Osteocyte (in vitro differentiated cells): ENCODE measurements around the gene RET. TPM values are rescaled to one million over a fixed set of nuclear protein-coding genes. Genes with fewer than 3 reads are reported as not detected.

Experiments
- DNase-seq: peaks from one replicate; pipeline ENCODE4 v3.0.0; 2021; ENCODE audit warnings: mixed read lengths; ENCODE audit not compliant: unreplicated experiment; ENCODE audit errors: extremely low spot score
- H3K27ac Mint-ChIP-seq: one replicate; pipeline ENCODE4 v1.8.0; 2021; ENCODE audit warnings: mild to moderate bottlenecking, mixed read lengths; ENCODE audit not compliant: unreplicated experiment
- H3K27me3 Mint-ChIP-seq: one replicate; pipeline ENCODE4 v1.8.0; 2021; ENCODE audit warnings: mixed read lengths; ENCODE audit not compliant: unreplicated experiment
- H3K36me3 Mint-ChIP-seq: one replicate; pipeline ENCODE4 v1.8.0; 2021; ENCODE audit warnings: mixed read lengths; ENCODE audit not compliant: unreplicated experiment
- H3K4me1 Mint-ChIP-seq: one replicate; pipeline ENCODE4 v1.8.0; 2021; ENCODE audit warnings: mixed read lengths; ENCODE audit not compliant: unreplicated experiment
- H3K4me3 Mint-ChIP-seq: one replicate; pipeline ENCODE4 v1.8.0; 2021; ENCODE audit warnings: mild to moderate bottlenecking, moderate library complexity, mixed read lengths; ENCODE audit not compliant: unreplicated experiment
- H3K9me3 Mint-ChIP-seq: one replicate; pipeline ENCODE4 v1.8.0; 2021; ENCODE audit warnings: mixed read lengths; ENCODE audit not compliant: unreplicated experiment
- total RNA-seq: library from RNA; stranded (reverse); gene quantifications from 2 replicates; pipeline ENCODE4 v1.2.1, GENCODE V29; 2021
- TF ChIP-seq, protein P1 (sequence below): fragments of 200-600 bp; sonication (generic); IDR thresholded peaks from 2 replicates; pipeline ENCODE4 v1.5.0; 2021; ENCODE audit warnings: antibody characterized with exemption, mild to moderate bottlenecking, moderate library complexity

The RET gene
- total RNA-seq, 1 donor from 2014 or later = 0.43 TPM

- no peaks in the 10 kb centered on the region for H3K36me3 Mint-ChIP-seq
- no peak overlapping the region for H3K27ac Mint-ChIP-seq
- no peaks in the 10 kb centered on the region for H3K4me1 Mint-ChIP-seq
- DNase-seq = no peak
- TF ChIP-seq, protein P1, sequence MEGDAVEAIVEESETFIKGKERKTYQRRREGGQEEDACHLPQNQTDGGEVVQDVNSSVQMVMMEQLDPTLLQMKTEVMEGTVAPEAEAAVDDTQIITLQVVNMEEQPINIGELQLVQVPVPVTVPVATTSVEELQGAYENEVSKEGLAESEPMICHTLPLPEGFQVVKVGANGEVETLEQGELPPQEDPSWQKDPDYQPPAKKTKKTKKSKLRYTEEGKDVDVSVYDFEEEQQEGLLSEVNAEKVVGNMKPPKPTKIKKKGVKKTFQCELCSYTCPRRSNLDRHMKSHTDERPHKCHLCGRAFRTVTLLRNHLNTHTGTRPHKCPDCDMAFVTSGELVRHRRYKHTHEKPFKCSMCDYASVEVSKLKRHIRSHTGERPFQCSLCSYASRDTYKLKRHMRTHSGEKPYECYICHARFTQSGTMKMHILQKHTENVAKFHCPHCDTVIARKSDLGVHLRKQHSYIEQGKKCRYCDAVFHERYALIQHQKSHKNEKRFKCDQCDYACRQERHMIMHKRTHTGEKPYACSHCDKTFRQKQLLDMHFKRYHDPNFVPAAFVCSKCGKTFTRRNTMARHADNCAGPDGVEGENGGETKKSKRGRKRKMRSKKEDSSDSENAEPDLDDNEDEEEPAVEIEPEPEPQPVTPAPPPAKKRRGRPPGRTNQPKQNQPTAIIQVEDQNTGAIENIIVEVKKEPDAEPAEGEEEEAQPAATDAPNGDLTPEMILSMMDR = no peak
- no peak overlapping the region for H3K4me3 Mint-ChIP-seq
- no peaks in the 10 kb centered on the region for H3K9me3 Mint-ChIP-seq
- peaks cover 44% of the 10 kb centered on the region for H3K27me3 Mint-ChIP-seq
Measured at GRCh38 chr10:43055217-43055616, 21.7 kb upstream of the RET start.

GRCh38 chr10:43055991-43056567, 20.8 kb upstream of the RET start:
- TF ChIP-seq, protein P1 = no peak
- Mint-ChIP-seq H3K4me1 (no peaks in the 10 kb centered on the region), H3K9me3 (no peaks in the 10 kb centered on the region), H3K4me3 (no peak overlapping the region), H3K36me3 (no peaks in the 10 kb centered on the region), H3K27me3 (peaks cover 38% of the 10 kb centered on the region), H3K27ac (no peak overlapping the region)
- no peak for DNase-seq

DNA sequence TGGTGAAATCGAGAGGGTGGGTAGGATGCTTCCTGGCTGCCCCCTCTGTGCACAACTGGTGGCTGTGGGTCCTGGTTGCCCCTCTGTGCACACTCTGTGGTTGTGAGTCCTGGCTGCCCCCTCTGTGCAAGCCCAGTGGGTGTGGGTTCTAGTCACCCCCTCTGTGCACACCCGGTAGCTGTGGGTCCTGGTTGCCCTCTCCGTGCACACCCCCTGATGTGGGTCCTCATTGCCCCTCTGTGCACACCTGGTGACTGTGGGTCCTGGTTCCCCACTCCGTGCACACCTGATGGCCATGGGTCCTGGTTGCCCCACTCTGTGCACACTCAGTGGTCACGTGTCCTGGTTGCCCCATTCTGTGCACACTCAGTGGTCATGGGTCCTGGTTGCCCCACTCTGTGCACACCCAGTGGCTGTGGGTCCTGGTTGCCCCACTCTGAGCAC, 20.3 kb upstream of the RET start:
- TF ChIP-seq, protein P1 = no peak
- no peak overlapping the region for H3K27ac Mint-ChIP-seq
- H3K4me3 Mint-ChIP-seq = no peak overlapping the region
- peaks cover 37% of the 10 kb centered on the region for H3K27me3 Mint-ChIP-seq
- H3K9me3 Mint-ChIP-seq = no peaks in the 10 kb centered on the region
- no peaks in the 10 kb centered on the region for H3K36me3 Mint-ChIP-seq
- no peaks in the 10 kb centered on the region for H3K4me1 Mint-ChIP-seq
- DNase-seq = no peak

GRCh38 chr10:43057231-43057711, 19.6 kb upstream of the RET start:
- Mint-ChIP-seq H3K9me3 (no peaks in the 10 kb centered on the region), H3K4me1 (no peaks in the 10 kb centered on the region), H3K27me3 (peaks cover 32% of the 10 kb centered on the region), H3K4me3 (no peak overlapping the region), H3K36me3 (no peaks in the 10 kb centered on the region), H3K27ac (no peak overlapping the region)
- DNase-seq = no peak
- TF ChIP-seq, protein P1 = no peak

- Mint-ChIP-seq H3K4me3 (no peak overlapping the region), H3K27me3 (peaks cover 28% of the 10 kb centered on the region), H3K27ac (no peak overlapping the region), H3K9me3 (no peaks in the 10 kb centered on the region), H3K36me3 (no peaks in the 10 kb centered on the region), H3K4me1 (no peaks in the 10 kb centered on the region)
- no peak for DNase-seq
- TF ChIP-seq, protein P1 = no peak
Measured at GRCh38 chr10:43057831-43058340, 19.0 kb upstream of the RET start.
